Iris pigment epithelial cell (primary cell): Measurements from ENCODE around the gene CENPV.
"Not testable (repeated sequence)": the region's sequence is repeated elsewhere in the genome, so short reads cannot be mapped to it uniquely, and the experiment has no call there.

Experiments
- DNase-seq: peaks from one replicate; pipeline ENCODE4 v3.0.0-alpha.2; 2011; ENCODE audit warnings: low read depth

CENPV gene

GRCh38 chr17:16353317-16354174, at the start of gene CENPV:
TSS of gene CENPV (minus strand) at chr17:16353469. CDS start at chr17:16353436, 33 bp downstream.
- DNase-seq: peak; percentile 32

DNA sequence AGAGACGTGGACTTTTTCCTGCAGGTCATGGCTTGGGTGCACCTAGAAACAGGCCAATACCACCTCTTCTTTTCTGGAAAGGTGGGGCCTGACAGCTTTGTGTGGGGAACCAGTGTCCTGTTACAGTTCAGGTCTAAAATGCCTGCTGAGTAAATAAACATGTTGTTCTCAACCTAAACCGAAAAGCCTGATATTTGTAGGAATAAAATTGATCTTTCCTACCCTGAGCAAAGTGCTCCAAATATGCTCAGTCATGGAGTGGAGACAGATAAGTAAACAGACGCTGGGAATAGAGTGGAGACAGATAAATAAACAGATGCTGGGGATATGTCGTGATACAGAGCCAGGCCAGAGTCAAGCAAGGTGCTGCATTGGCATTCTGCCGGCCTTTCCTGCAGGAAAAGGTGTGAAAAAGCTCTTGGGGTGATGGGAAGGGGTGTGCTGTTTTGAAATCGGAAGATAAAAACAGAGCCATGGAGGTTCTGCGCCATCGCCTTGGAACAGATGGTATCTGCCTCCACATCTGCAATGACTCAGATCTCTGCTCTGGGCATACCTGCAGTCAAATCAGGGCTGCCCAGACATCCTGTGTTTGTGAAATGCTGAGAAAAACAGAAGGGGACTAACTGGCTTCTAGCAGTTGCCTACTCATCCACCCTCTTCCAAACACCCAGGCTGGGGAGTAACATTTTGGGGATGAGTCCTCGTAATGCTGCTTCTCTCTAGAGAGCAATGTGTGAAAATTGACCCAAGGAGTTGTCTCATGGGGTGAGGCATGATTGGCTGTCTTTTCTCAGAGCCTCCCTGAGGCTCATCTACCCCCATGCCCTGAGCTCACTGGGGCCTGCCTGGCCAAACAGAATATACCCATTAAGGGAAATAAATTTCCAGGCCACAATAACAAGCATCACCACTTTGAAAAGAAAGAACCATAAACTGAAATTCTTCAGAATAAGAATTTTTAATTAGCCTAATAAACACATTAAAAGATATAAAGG, 45.3 kb upstream of the CENPV start:
- DNase-seq: no peak

GRCh38 chr17:16396693-16397092, 43.4 kb upstream of the CENPV start:
- not testable (repeated sequence) for DNase-seq

DNA sequence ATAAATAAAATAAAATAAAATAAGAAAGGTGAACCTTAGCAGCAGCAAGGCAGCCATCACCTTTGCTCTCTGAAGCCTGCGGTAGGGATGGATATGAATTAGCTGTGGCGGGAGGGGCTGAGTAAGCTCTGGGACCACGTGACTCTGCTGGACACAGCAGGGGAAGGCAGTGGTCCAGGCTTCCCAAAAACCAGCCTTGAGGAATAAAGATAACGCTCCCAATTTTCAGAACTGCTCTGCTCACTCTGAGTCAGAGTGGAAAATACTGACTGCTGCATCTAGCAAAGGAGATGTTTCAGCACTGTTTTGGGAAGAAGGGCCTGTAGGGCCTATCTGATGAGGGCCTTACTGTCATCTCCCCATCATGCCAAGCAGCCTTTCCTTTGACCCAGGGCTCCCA, 42.6 kb upstream of the CENPV start:
- not testable (repeated sequence) for DNase-seq

DNA sequence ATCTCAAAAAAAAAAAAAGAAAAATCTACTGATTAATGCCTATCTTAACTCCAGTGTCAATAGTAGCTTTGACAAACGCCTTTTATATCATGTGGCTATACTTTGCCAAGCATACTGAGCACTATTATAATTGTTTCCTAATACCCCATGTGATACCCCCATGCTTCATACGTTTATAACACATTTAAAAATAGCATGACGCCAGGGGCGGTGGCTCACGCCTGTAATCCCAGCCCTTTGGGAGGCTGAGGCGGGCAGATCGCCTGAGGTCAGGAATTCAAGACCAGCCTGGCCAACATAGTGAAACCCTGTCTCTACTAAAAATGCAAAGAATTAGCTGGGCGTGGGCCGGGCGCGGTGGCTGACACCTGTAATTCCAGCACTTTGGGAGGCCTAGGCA, 39.2 kb upstream of the CENPV start:
- not testable (repeated sequence) for DNase-seq

DNA sequence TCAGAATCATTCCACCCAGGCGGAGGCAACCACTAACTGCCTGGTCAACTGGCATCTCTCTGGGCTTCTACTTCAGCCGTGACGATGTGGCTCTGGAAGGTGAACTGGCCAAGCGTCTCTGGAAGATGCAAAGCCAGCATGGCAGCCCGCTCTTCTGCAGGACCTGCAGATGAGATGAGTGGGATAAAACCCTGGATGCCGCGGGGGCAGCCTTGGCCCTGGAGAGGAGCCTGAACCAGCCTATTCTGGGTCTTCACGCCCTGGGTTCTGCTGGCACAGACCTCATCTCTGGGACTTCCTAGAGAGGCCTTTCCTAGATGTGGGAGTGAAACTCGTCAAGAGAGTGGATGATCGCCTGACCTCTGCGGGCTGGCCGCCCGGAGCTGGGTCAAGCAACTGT, 38.2 kb upstream of the CENPV start:
- no peak for DNase-seq

GRCh38 chr17:16386126-16386507, 32.8 kb upstream of the CENPV start:
- not testable (repeated sequence) for DNase-seq

GRCh38 chr17:16384557-16384956, 31.3 kb upstream of the CENPV start:
- DNase-seq: no peak

DNA sequence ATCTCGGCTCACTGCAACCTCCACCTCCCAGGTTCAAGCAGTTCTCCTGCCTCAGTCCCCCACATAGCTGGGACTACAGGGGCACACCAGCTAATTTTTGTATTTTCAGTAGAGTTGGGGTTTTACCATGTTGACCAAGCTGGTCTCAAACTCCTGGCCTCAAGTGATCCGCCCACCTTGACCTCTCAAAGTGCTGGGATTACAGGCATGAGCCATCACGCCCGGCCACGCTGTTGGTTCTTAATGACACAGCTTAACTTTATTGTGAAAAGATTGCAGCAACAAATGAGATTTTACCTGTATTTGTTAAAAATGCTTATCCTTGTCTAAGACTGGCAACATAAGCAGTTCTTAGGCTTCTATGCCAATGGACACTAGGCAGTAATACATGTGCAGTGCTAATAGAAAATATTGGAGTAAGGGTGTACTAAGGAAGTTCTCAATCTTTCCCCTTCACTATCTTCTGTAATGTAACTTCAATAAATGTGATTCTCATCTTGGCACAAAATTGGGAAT, 30.6 kb upstream of the CENPV start:
- DNase-seq: no peak

DNA sequence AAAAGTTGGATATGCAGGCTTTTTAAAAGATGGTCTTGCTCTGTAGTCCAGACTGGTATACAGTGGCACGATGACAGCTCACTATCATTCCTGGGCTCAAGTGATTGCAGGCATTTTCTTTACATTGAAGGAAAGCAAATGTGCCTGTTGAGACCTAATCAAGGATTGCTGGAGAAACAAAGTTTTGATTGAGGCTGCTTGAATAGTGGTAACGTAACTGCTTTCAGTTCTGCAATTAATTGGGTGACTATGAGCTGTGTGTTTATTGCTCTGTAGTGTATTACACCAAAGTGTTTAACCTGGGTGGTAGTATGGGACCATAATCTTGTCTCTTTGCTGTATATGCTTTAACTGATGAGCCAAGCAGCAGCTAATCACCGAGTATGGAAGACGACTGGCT, 29.9 kb upstream of the CENPV start:
- no peak for DNase-seq

- peak; percentile 64 for DNase-seq
Observed at GRCh38 chr17:16381496-16381820, 28.2 kb upstream of the CENPV start.

GRCh38 chr17:16380640-16381495, 27.6 kb upstream of the CENPV start, which contains the start of gene UBB:
TSS of gene UBB (plus strand) at chr17:16381091. CDS start at chr17:16381908, 817 bp downstream.
- peak; percentile 99 for DNase-seq

DNA sequence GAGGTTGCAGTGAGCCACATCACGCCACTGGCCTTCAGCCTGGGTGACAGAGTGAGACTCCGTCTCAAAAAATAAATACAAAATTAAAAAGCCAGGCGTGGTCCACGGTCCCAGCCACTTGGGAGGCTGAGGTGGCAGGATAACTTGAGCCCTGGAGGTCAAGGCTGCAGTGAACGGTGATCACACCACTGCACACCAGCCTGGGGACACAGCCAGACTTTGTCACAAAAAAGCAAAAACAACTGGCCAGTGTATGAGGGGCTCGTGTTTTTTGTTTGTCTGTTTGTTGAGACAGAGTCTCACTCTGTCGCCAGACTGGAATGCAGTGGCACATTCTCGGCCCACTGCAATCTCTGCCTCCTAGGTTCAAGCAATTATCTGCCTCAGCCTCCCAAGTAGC, 26.4 kb upstream of the CENPV start:
- no peak for DNase-seq

DNA sequence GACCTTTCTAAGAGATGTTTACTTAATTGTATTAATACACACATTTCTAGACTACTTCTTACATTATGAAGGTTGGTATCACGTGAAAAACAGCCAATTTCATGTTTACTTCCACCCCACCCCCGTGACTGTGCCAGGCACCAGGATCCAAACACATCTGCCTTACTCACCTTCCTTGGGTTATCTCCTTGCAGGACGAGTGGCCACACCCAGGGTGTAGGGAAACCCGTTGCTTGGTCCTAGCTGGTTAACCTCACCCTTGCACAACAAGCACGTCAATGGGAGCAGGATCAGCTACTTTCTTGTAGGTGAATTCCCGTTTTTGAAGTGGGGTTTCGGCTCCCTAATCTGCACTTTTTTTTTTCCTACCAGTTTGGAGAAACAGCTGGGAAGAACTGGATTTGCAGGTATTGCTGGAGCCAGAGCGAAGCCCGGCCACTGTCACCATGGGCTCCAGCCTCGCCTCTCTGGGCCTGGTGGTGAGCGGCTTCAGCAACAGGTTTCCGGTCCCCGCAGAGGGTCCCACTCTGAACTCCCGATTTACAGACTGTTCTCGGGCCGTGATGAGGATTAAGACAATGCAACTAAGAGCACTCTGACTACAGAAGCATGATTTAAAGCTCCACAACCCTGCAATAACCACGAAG, 25.5 kb upstream of the CENPV start:
- no peak for DNase-seq

GRCh38 chr17:16377941-16378341, 24.7 kb upstream of the CENPV start:
- DNase-seq: peak; percentile 81

- peak; percentile 90 for DNase-seq
Observed at GRCh38 chr17:16374146-16374938, 21.1 kb upstream of the CENPV start.

- DNase-seq: peak; percentile 97
Observed at GRCh38 chr17:16371742-16372141, 18.5 kb upstream of the CENPV start.

DNA sequence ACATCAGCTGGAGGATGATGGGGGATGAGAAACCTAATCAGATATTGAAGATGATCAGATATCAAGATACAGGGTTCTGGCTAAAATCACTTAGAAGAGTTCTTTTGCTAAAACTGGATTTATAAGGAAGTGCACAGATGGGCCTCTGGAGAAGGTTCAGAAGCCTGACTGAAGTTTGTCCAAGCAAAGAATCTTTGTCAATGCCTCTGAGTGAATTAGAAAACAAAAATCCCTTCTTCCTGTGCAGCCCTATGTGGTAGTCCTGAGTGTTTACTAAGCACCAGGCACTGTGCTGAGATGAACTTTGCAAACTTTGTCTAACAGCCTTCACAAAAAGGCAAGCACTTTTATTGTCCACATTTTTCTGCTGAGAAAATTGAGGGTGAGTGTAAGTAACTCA, 11.4 kb upstream of the CENPV start:
- DNase-seq: no peak

- peak; percentile 70 for DNase-seq
Observed at GRCh38 chr17:16363749-16364536, 10.7 kb upstream of the CENPV start.
